NB4 (cell line): ENCODE measurements around the gene DUOXA2.

Experiments used
- DNase-seq: peaks from one replicate; pipeline ENCODE4 v3.0.0; 2010; ENCODE audit warnings: low read depth
- H3K4me3 ChIP-seq: one replicate; pipeline ENCODE4 v1.5.1; 2011; ENCODE audit warnings: mild to moderate bottlenecking, low read depth, low read length, moderate library complexity
- MYC ChIP-seq: IDR thresholded peaks from 2 replicates; pipeline ENCODE4 v1.6.1; 2011; ENCODE audit warnings: low read depth, low read length
- POLR2A ChIP-seq: IDR thresholded peaks from 2 replicates; pipeline ENCODE4 v1.6.1; 2011; ENCODE audit warnings: mild to moderate bottlenecking; ENCODE audit not compliant: insufficient read length; ENCODE audit errors: extremely low read depth
- TF ChIP-seq, protein P1 (sequence below): IDR thresholded peaks from 2 replicates; pipeline ENCODE4 v1.6.1; 2011; ENCODE audit warnings: low read depth, low read length
- TF ChIP-seq, protein P2 (sequence below): IDR thresholded peaks from one replicate; pipeline ENCODE4 v1.5.1; 2012; ENCODE audit warnings: low read depth, low read length

Gene DUOXA2

GRCh38 chr15:45112591-45113379 lies 1.3 kb upstream of the DUOXA2 start:
- no peak for DNase-seq
- TF ChIP-seq, protein P1, sequence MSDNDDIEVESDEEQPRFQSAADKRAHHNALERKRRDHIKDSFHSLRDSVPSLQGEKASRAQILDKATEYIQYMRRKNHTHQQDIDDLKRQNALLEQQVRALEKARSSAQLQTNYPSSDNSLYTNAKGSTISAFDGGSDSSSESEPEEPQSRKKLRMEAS, result no peak
- TF ChIP-seq POLR2A, result no peak
- TF ChIP-seq MYC, result no peak
- TF ChIP-seq, protein P2, sequence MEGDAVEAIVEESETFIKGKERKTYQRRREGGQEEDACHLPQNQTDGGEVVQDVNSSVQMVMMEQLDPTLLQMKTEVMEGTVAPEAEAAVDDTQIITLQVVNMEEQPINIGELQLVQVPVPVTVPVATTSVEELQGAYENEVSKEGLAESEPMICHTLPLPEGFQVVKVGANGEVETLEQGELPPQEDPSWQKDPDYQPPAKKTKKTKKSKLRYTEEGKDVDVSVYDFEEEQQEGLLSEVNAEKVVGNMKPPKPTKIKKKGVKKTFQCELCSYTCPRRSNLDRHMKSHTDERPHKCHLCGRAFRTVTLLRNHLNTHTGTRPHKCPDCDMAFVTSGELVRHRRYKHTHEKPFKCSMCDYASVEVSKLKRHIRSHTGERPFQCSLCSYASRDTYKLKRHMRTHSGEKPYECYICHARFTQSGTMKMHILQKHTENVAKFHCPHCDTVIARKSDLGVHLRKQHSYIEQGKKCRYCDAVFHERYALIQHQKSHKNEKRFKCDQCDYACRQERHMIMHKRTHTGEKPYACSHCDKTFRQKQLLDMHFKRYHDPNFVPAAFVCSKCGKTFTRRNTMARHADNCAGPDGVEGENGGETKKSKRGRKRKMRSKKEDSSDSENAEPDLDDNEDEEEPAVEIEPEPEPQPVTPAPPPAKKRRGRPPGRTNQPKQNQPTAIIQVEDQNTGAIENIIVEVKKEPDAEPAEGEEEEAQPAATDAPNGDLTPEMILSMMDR, result no peak
- no peak overlapping the region for H3K4me3 ChIP-seq

DNA sequence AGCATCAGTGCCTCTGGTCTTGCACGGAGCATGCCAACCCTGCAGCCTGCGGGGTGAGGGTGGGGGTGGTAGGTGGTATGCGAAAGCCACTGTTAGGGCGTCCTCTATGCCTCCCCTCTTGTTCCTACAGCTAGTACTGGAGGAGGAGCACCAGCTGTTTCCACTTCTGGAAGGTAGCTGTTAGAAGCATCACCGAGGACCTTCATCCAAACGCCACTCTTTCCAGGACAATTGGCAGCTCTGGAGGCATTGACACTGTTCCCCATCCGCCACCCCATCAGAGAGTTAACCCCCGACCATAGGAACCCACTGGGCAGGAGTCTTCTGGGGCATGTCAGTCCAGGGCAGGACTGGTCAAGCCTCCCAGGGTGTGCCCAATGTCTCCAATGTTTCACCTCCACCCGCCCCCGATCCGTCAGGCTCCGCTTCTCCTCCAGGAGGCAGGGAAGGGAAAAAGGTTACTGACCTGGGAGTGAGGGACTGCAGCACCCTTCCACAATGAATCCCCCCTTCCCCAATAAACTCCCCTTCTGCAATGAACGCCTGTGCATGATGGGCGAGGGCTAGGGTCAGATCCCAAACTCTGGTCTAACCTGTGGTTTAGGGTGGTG lies 641 bp upstream of the DUOXA2 start:
- TF ChIP-seq POLR2A (no peak), MYC (no peak)
- TF ChIP-seq, protein P2, result no peak
- TF ChIP-seq, protein P1, result no peak
- DNase-seq, result no peak
- no peak overlapping the region for H3K4me3 ChIP-seq

DNA sequence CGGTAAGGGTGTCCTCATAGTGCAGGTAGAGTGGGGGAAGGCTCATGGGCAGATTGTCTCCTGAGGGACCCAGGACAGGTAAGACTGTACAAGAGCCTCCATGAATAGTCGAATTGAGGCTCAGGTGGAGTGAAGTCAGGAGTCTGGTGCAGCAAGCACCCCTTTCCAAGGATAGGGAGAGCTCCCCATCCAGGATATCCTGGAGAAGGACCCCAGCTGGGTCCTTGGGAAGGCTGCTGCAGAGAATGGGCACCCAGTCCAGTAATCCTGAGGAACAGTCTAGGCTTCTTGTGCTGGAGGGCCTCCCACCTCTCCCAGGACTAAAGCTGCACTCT lies 592 bp downstream of the DUOXA2 start:
- TF ChIP-seq, protein P2, result no peak
- TF ChIP-seq MYC (no peak), POLR2A (no peak)
- TF ChIP-seq, protein P1, result no peak
- DNase-seq, result no peak
- H3K4me3 ChIP-seq, result no peak overlapping the region

DNA sequence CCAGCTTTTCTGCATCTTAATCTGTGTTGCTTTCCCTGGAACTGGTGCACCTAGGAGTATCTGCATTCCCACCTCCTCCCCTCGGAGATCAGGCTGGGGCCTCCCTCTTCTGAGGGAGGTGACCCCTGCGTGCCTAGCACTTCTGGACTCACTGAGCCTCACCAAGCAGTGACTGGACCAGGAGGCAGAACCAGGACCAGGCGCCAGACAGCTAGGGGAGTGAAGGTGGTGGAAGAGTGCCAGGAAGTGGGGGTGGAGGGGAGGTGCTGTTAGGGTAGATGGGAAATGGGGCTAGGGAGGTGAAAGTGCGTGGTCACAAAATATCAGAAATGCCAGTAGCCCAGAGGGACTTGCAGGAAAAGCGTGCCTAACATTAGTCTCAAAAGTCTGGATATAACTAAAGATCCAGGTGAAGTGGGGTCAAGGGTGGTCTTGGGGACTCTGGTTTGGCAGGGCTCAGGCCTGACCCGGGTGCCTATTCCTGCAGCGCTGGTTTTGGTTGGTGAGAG lies 1.2 kb downstream of the DUOXA2 start:
- TF ChIP-seq MYC (no peak), POLR2A (no peak)
- TF ChIP-seq, protein P2, result no peak
- TF ChIP-seq, protein P1, result no peak
- H3K4me3 ChIP-seq, result no peak overlapping the region
- no peak for DNase-seq

DNA sequence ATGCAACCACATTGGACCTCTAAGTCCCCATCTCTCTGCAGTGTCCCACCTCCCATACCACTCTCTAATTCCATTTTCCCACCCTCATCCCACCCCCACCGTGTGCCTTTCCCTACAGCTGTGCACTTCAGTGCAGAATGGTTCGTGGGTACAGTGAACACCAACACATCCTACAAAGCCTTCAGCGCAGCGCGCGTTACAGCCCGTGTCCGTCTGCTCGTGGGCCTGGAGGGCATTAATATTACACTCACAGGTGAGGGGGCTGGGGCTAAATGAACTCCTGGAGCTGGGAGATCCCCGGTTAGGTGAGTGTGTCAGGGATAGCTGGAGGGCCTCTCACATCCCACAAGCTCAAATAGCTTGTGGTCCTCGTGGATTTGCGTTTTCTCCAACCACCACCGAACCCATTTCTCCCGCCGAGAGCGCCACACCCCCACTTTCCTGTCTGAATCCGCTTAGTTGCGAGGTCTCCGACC lies 1.9 kb downstream of the DUOXA2 start:
- no peak for DNase-seq
- TF ChIP-seq, protein P2, result no peak
- TF ChIP-seq MYC, result no peak

More for the DNA sequence above, 1.9 kb downstream of the DUOXA2 start:
- H3K4me3 ChIP-seq, result no peak overlapping the region
